ENCODE results near the gene TGFBR3.

The TGFBR3 gene

GRCh38 chr1:91781371-91781825, 104.6 kb downstream of the TGFBR3 start:
- TF ChIP-seq TAF1 (IDR thresholded peaks at IDR 0.05; ENCODE audit: borderline replicate concordance, low read depth, low read length), result no peak
- no peak for TF ChIP-seq POLR2AphosphoS5 (IDR thresholded peaks at IDR 0.05; ENCODE audit: low read depth, low read length)
- TF ChIP-seq POLR2A (IDR thresholded peaks at IDR 0.05; ENCODE audit: low read depth, low read length), result no peak
- DNase-seq (ENCODE audit: insufficient read length), result no peak
- no peak for FAIRE-seq

GRCh38 chr1:91779548-91780021, 106.4 kb downstream of the TGFBR3 start:
- no peak for FAIRE-seq
- DNase-seq (ENCODE audit: insufficient read length), result no peak
- TF ChIP-seq TAF1 (IDR thresholded peaks at IDR 0.05; ENCODE audit: borderline replicate concordance, low read depth, low read length), result no peak
- TF ChIP-seq POLR2A (IDR thresholded peaks at IDR 0.05; ENCODE audit: low read depth, low read length), result no peak
- no peak for TF ChIP-seq POLR2AphosphoS5 (IDR thresholded peaks at IDR 0.05; ENCODE audit: low read depth, low read length)

- FAIRE-seq (no peak), DNase-seq (ENCODE audit: insufficient read length) (no peak)
- TF ChIP-seq POLR2AphosphoS5 (IDR thresholded peaks at IDR 0.05; ENCODE audit: low read depth, low read length), result no peak
These were observed 107.0 kb downstream of the TGFBR3 start for GRCh38 chr1:91778964-91779363.

GRCh38 chr1:91777630-91778300, 108.2 kb downstream of the TGFBR3 start:
- no peak for DNase-seq (ENCODE audit: insufficient read length)
- TF ChIP-seq TAF1 (IDR thresholded peaks at IDR 0.05; ENCODE audit: borderline replicate concordance, low read depth, low read length) (no peak), POLR2A (IDR thresholded peaks at IDR 0.05; ENCODE audit: low read depth, low read length) (no peak), POLR2AphosphoS5 (IDR thresholded peaks at IDR 0.05; ENCODE audit: low read depth, low read length) (no peak)
- FAIRE-seq, result no peak

GRCh38 chr1:91777196-91777595, 108.8 kb downstream of the TGFBR3 start:
- DNase-seq (ENCODE audit: insufficient read length) (no peak), FAIRE-seq (no peak)
- TF ChIP-seq POLR2AphosphoS5 (IDR thresholded peaks at IDR 0.05; ENCODE audit: low read depth, low read length), result no peak
- TF ChIP-seq POLR2A (IDR thresholded peaks at IDR 0.05; ENCODE audit: low read depth, low read length), result no peak
- no peak for TF ChIP-seq TAF1 (IDR thresholded peaks at IDR 0.05; ENCODE audit: borderline replicate concordance, low read depth, low read length)

- DNase-seq (ENCODE audit: insufficient read length), result no peak
- TF ChIP-seq POLR2AphosphoS5 (IDR thresholded peaks at IDR 0.05; ENCODE audit: low read depth, low read length), result no peak
- FAIRE-seq, result no peak
These were observed 109.7 kb downstream of the TGFBR3 start for GRCh38 chr1:91776068-91776794.

- FAIRE-seq, result no peak
- TF ChIP-seq TAF1 (IDR thresholded peaks at IDR 0.05; ENCODE audit: borderline replicate concordance, low read depth, low read length), result no peak
These were observed 110.7 kb downstream of the TGFBR3 start for GRCh38 chr1:91775227-91775626.

GRCh38 chr1:91774520-91775203, 111.3 kb downstream of the TGFBR3 start:
- DNase-seq (ENCODE audit: insufficient read length) (no peak), FAIRE-seq (no peak)
- TF ChIP-seq POLR2AphosphoS5 (IDR thresholded peaks at IDR 0.05; ENCODE audit: low read depth, low read length) (no peak), TAF1 (IDR thresholded peaks at IDR 0.05; ENCODE audit: borderline replicate concordance, low read depth, low read length) (no peak), POLR2A (IDR thresholded peaks at IDR 0.05; ENCODE audit: low read depth, low read length) (no peak)

More at GRCh38 chr1:91775227-91775626, 110.7 kb downstream of the TGFBR3 start:
- DNase-seq (ENCODE audit: insufficient read length), result no peak

- DNase-seq (ENCODE audit: insufficient read length) (no peak), FAIRE-seq (no peak)
- no peak for TF ChIP-seq POLR2A (IDR thresholded peaks at IDR 0.05; ENCODE audit: low read depth, low read length)
- TF ChIP-seq POLR2AphosphoS5 (IDR thresholded peaks at IDR 0.05; ENCODE audit: low read depth, low read length), result no peak
- no peak for TF ChIP-seq TAF1 (IDR thresholded peaks at IDR 0.05; ENCODE audit: borderline replicate concordance, low read depth, low read length)
These were observed 114.2 kb downstream of the TGFBR3 start for GRCh38 chr1:91771717-91772116.

GRCh38 chr1:91770667-91771268, 115.2 kb downstream of the TGFBR3 start:
- no peak for TF ChIP-seq POLR2AphosphoS5 (IDR thresholded peaks at IDR 0.05; ENCODE audit: low read depth, low read length)
- TF ChIP-seq TAF1 (IDR thresholded peaks at IDR 0.05; ENCODE audit: borderline replicate concordance, low read depth, low read length), result no peak
- no peak for TF ChIP-seq POLR2A (IDR thresholded peaks at IDR 0.05; ENCODE audit: low read depth, low read length)
- DNase-seq (ENCODE audit: insufficient read length), result no peak
- FAIRE-seq, result no peak

GRCh38 chr1:91769742-91770141, 116.2 kb downstream of the TGFBR3 start:
- FAIRE-seq (no peak), DNase-seq (ENCODE audit: insufficient read length) (no peak)
- TF ChIP-seq POLR2AphosphoS5 (IDR thresholded peaks at IDR 0.05; ENCODE audit: low read depth, low read length), result no peak
- no peak for TF ChIP-seq POLR2A (IDR thresholded peaks at IDR 0.05; ENCODE audit: low read depth, low read length)
- TF ChIP-seq TAF1 (IDR thresholded peaks at IDR 0.05; ENCODE audit: borderline replicate concordance, low read depth, low read length), result no peak
